Activated CD8-positive, alpha-beta memory T cell treated with anti-CD3 and anti-CD28 coated beads for 24 hours (primary cell): ENCODE data around the gene DHRS9.
A peak's percentile ranks its signal among the peaks of the same experiment; 100 is the strongest.

ENCODE experiments used
- DNase-seq: peaks from one replicate; pipeline ENCODE4 v3.0.0-alpha.2; 2020

DHRS9 gene

DNA sequence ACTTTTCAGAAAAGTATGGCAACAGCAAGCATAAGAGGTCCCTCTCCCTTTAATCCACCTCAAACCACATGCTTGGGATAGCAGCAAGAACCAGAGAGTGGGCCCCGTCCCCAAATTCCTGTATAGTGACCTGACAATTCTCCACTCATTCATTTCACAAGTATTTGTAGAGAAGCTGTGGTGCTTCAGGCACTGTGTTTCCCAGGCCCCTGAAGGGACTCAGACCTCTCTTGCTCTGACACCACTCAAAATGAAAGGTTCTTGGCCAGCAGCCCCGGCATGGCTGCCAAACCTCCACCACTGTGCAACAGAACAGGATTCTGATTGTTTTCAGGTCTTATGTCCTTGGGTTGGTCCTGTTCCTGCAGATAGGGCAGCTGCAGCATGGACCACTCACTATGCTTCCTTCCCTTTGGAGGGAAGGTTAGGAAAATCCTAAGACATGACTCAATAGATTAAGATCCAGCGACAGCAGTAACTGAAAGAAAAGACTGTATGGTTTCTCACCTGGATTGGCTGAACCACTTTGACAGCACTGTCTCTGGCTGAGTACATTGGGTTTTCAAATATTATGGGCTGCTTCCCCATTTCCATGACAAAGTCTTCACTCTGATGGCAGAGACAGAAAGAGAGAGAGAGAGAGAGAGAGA lies 67.6 kb downstream of the DHRS9 start:
- no peak for DNase-seq

- DNase-seq: no peak
These were observed 68.6 kb downstream of the DHRS9 start for GRCh38 chr2:169137924-169138323.

DNA sequence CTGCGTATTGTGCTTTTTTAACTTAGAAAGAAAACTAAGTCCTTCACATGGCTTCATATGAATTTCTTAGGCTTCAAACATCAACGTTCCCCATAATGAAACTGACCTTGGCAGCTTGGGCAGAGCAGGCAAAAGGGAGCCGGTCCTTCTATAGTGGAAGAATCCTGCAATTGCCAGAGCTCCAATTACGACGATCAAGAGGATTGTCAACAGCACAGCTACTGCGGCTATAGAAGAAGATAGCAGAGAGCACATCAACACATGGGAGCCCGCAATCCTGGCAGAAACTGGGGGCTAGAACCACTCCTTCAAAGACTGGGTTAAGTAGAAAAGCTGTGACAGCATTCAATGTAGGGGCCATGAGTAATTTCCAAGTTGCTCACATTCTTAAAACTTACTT lies 69.8 kb downstream of the DHRS9 start:
- DNase-seq: no peak

DNA sequence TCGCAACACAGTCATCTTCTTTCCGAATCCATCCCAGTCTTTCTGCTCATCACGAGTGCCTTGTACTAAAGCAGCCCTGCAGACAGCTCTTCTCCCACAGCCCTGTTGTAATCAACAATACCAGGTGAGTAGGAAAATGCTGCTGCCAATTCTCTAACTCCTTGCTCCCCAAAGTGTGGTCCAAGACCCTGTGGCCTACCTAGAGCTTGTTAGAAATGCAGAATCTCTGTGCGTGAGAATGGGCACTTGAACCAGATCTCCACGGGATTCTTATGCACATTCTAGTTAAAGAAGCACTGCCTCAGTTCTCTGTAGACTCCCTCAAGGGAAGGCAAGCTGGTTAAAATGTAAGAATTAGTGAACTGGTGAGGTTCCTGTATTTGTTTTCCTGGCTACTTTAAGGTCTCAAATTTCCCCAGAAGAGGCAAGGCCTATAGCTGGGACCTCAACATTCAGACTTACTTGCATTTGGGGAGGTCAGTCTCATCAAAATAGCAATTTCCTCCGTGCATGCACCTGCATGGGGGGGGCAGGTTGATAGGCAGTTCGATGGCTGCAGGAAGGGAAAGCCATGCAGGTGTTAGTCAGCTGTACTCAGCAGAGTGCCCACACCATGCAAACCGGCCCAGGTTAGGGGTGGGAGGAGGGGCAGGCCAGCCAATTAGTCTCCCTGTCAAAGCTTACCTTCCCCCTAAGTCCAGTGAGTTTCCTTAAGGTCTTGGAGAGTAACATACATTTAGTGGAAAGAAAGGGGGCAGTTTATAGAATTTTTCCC lies 70.8 kb downstream of the DHRS9 start:
- no peak for DNase-seq

- DNase-seq: peak; percentile 82
These were observed 72.5 kb downstream of the DHRS9 start for GRCh38 chr2:169141713-169142352.

DNA sequence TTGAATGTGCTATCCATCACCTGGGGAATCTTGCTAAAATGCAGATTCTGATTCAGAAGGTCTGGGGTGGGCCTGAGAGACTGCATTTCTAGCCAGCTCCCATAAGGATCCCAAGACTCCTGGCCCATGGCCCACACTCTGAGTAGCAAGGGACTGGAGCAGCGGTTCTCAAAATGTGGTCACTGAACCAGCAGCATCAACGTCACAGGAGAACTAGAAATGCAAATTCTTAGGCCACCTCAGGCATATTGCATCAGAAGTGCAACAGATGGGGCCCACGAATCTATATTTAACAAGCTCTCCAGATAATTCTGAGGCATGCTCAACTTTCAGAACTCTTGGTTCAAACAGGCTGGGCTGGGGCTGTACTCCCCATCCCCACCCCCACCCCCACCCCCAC lies 74.6 kb downstream of the DHRS9 start:
- DNase-seq: no peak
